Endothelial cell (in vitro differentiated cells): ENCODE data around the gene FHIP2A. TPM values are rescaled to one million over a fixed set of nuclear protein-coding genes. Genes with fewer than 3 reads are reported as not detected.

ENCODE experiments used
- DNase-seq: peaks from one replicate; pipeline ENCODE4 v3.0.0; 2021; ENCODE audit warnings: low spot score
- H3K27ac Mint-ChIP-seq: one replicate; pipeline ENCODE4 v1.8.0; 2021; ENCODE audit warnings: mixed read lengths, inconsistent platforms; ENCODE audit not compliant: unreplicated experiment
- H3K27me3 Mint-ChIP-seq: one replicate; pipeline ENCODE4 v1.8.0; 2021; ENCODE audit warnings: mild to moderate bottlenecking, moderate library complexity, mixed read lengths, inconsistent platforms; ENCODE audit not compliant: unreplicated experiment
- H3K36me3 Mint-ChIP-seq: one replicate; pipeline ENCODE4 v1.8.0; 2021; ENCODE audit warnings: mild to moderate bottlenecking, low read depth, mixed read lengths, inconsistent platforms; ENCODE audit not compliant: unreplicated experiment
- H3K4me1 Mint-ChIP-seq: one replicate; pipeline ENCODE4 v1.8.0; 2021; ENCODE audit warnings: mild to moderate bottlenecking, mixed read lengths, inconsistent platforms; ENCODE audit not compliant: unreplicated experiment
- H3K4me3 Mint-ChIP-seq: one replicate; pipeline ENCODE4 v1.8.0; 2021; ENCODE audit warnings: mild to moderate bottlenecking, mixed read lengths, inconsistent platforms; ENCODE audit not compliant: unreplicated experiment
- H3K9me3 Mint-ChIP-seq: one replicate; pipeline ENCODE4 v1.8.0; 2021; ENCODE audit warnings: mixed read lengths, inconsistent platforms; ENCODE audit not compliant: unreplicated experiment
- CTCF ChIP-seq: fragments of 200-600 bp; sonication (generic); IDR thresholded peaks from one replicate; pipeline ENCODE4 v1.5.0; 2021; ENCODE audit warnings: antibody characterized with exemption; ENCODE audit not compliant: unreplicated experiment
- total RNA-seq: library from RNA; stranded (reverse); fragmentation: NEBNext Ultra II Directional; extraction: Animal tissue kit (Norgen Biotek cat#: 25700); gene quantifications from one replicate; pipeline ENCODE4 v1.2.1, GENCODE V29; 2021; ENCODE audit not compliant: unreplicated experiment

The FHIP2A gene
- total RNA-seq, 1 donor from 2014 or later: 50.1 TPM

GRCh38 chr10:114867365-114867764 is 45.8 kb downstream of the FHIP2A start:
- no peak overlapping the region for H3K4me3 Mint-ChIP-seq
- H3K4me1 Mint-ChIP-seq: no peaks in the 10 kb centered on the region

GRCh38 chr10:114868870-114869519 is 47.4 kb downstream of the FHIP2A start:
- DNase-seq: no peak
- TF ChIP-seq CTCF: no peak
- Mint-ChIP-seq H3K4me1 (peaks cover 4% of the 10 kb centered on the region), H3K4me3 (no peak overlapping the region), H3K27ac (no peak overlapping the region), H3K27me3 (no peaks in the 10 kb centered on the region), H3K36me3 (peaks cover 12% of the 10 kb centered on the region), H3K9me3 (no peaks in the 10 kb centered on the region)

More at GRCh38 chr10:114867365-114867764, 45.8 kb downstream of the FHIP2A start:
- Mint-ChIP-seq H3K36me3 (peaks cover 12% of the 10 kb centered on the region), H3K27me3 (no peaks in the 10 kb centered on the region), H3K27ac (no peak overlapping the region), H3K9me3 (no peaks in the 10 kb centered on the region)
- DNase-seq: no peak
- no peak for TF ChIP-seq CTCF

- H3K36me3 Mint-ChIP-seq: peaks cover 9% of the 10 kb centered on the region
- peaks cover 4% of the 10 kb centered on the region for H3K4me1 Mint-ChIP-seq
- H3K4me3 Mint-ChIP-seq: no peak overlapping the region
- DNase-seq: no peak
- H3K27me3 Mint-ChIP-seq: no peaks in the 10 kb centered on the region
- no peak for TF ChIP-seq CTCF
- no peak overlapping the region for H3K27ac Mint-ChIP-seq
- no peaks in the 10 kb centered on the region for H3K9me3 Mint-ChIP-seq
Observed at GRCh38 chr10:114869520-114869892, 47.9 kb downstream of the FHIP2A start.

GRCh38 chr10:114870486-114870885 is 48.9 kb downstream of the FHIP2A start:
- Mint-ChIP-seq H3K4me1 (peaks cover 9% of the 10 kb centered on the region), H3K27ac (no peak overlapping the region), H3K4me3 (no peak overlapping the region), H3K9me3 (no peaks in the 10 kb centered on the region), H3K36me3 (peaks cover 6% of the 10 kb centered on the region), H3K27me3 (no peaks in the 10 kb centered on the region)
- no peak for TF ChIP-seq CTCF
- no peak for DNase-seq

- Mint-ChIP-seq H3K4me1 (peaks cover 9% of the 10 kb centered on the region), H3K9me3 (no peaks in the 10 kb centered on the region), H3K27me3 (no peaks in the 10 kb centered on the region), H3K36me3 (peaks cover 2% of the 10 kb centered on the region), H3K4me3 (no peak overlapping the region), H3K27ac (no peak overlapping the region)
- no peak for DNase-seq
- TF ChIP-seq CTCF: no peak
Observed at GRCh38 chr10:114871379-114871778, 49.8 kb downstream of the FHIP2A start.

Other genes starting within 250 kb of the FHIP2A start
- gene ABLIM1, start 163.5 kb upstream of the FHIP2A start, total RNA-seq: 55.9 TPM
- gene TRUB1, start 116.4 kb downstream of the FHIP2A start, total RNA-seq: 15.4 TPM